Left lung (tissue), 10 donors: ENCODE measurements around the gene FHOD3. TPM values are rescaled to one million over a fixed set of nuclear protein-coding genes. Genes with fewer than 3 reads are reported as not detected.

Source experiments
- ATAC-seq: fragments of 200-7000 bp; cut with Tn5 transposase; one replicate; pipeline ENCODE4 v1.9.1; 2020; ENCODE audit warnings: moderate library complexity
- DNase-seq, 4 donors: peaks; one replicate each; pipeline ENCODE4 v3.0.0-alpha.2; 2013 to 2020
- H3K27ac ChIP-seq, 2 donors: fragments of 200-600 bp; sonication (generic) in 1 of 2; one replicate each; pipeline versions ENCODE4 v1.5.0 to v1.8.0; 2020 to 2021
- H3K27me3 ChIP-seq, 2 donors: fragments of 200-600 bp; sonication (generic) in 1 of 2; one replicate each; pipeline versions ENCODE4 v1.5.0 to v1.8.0; 2020 to 2021
- H3K36me3 ChIP-seq, 2 donors: fragments of 200-600 bp; sonication (generic) in 1 of 2; one replicate each; pipeline versions ENCODE4 v1.5.0 to v1.8.0; 2020 to 2021
- H3K4me1 ChIP-seq, 2 donors: fragments of 200-600 bp; one replicate each; pipeline ENCODE4 v1.8.0; 2021
- H3K4me3 ChIP-seq, 2 donors: fragments of 200-600 bp; sonication (generic) in 1 of 2; one replicate each; pipeline versions ENCODE4 v1.5.0 to v1.8.0; 2020 to 2021; ENCODE audit warnings: mild to moderate bottlenecking in 1 of 2
- H3K9me3 ChIP-seq, 2 donors: fragments of 200-600 bp; sonication (generic) in 1 of 2; one replicate each; pipeline versions ENCODE4 v1.5.0 to v1.8.0; 2020 to 2021
- CTCF ChIP-seq, 2 donors: fragments of 200-600 bp; sonication (generic) in 1 of 2; IDR thresholded peaks; one replicate each; pipeline versions ENCODE4 v1.5.0 to v1.8.0; 2021; ENCODE audit warnings: antibody characterized with exemption in 2 of 2
- intact Hi-C, 2 donors: fragments of 100-400 bp; cut with DNase I; formaldehyde crosslinking; loops; one replicate each; pipeline versions ENCODE4 v1.11.2 to v1.14.2; 2022
- polyA plus RNA-seq, 6 donors: library from polyadenylated mRNA; unstranded; fragments of 120-200 nt; gene quantifications; one replicate each; pipeline ENCODE4 v1.2.1, GENCODE V29; 2013; ENCODE audit not compliant: insufficient read length in 6 of 6
- total RNA-seq, 2 donors: library from RNA; stranded (reverse); fragmentation: NEBNext Ultra II Directional; extraction: Animal tissue kit (Norgen Biotek cat#: 25700); gene quantifications; one replicate each; pipeline ENCODE4 v1.2.1, GENCODE V29; 2021
- donor health status: DM: no; HTN: yes; CAD: no.
- donor health status: DM: no; HTN: no; CAD: no.

Gene FHOD3
- total and polyA plus RNA-seq, 8 donors = 0.55 to 2.9 (median 1.5) TPM

GRCh38 chr18:36298126-36298741 is 721 bp downstream of the FHOD3 start:
- Histone ChIP-seq H3K27me3 (peaks cover 28 to 95% of the 10 kb centered on the region in 2 donors), H3K9me3 (no peaks in the 10 kb centered on the region), H3K36me3 (no peaks in the 10 kb centered on the region), H3K27ac (no peak overlapping the region), H3K4me3 (peak overlapping the region; percentile 34 to 45), H3K4me1 (peaks cover 11 to 23% of the 10 kb centered on the region in 2 donors)
- intact Hi-C loops = loop anchor here in 1 of 2 donors (10.0 kb wide), 1 partner anchor 277 kb away; no protein-coding TSS in a partner anchor
- ATAC-seq = peak; percentile 7
- TF ChIP-seq CTCF (IDR thresholded peaks at IDR 0.05) = no peak
- peak in 1 of 4 donors; percentile 75 for DNase-seq

DNA sequence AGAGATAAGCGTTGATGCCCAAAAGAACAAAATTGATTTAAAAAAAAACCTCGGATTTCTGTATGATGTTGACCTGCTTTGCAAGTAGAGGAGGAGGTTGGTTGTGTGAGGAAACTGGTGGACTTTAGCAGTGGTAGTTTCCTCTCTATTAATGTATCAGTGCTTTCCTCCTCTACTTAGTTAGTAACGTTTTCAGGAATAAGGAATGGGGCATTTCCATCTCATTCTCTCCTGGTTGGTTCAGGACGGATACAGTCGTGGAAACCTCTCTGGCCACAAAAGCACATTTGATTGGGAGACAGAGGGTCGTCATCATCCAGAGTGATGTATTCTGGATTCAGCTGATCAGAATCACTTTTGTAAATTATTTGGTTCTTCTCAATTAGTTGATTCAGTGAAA is 1.5 kb downstream of the FHOD3 start:
- H3K4me3 ChIP-seq = no peak overlapping the region
- no peaks in the 10 kb centered on the region for H3K9me3 ChIP-seq
- H3K36me3 ChIP-seq = no peaks in the 10 kb centered on the region
- intact Hi-C loops = loop anchor here in 1 of 2 donors (10.0 kb wide), 1 partner anchor 276 kb away; no protein-coding TSS in a partner anchor
- peaks cover 11 to 23% of the 10 kb centered on the region in 2 donors for H3K4me1 ChIP-seq
- peaks cover 28 to 90% of the 10 kb centered on the region in 2 donors for H3K27me3 ChIP-seq
- ATAC-seq (no peak), DNase-seq (no peak)
- H3K27ac ChIP-seq = no peak overlapping the region
- no peak for TF ChIP-seq CTCF (IDR thresholded peaks at IDR 0.05)

DNA sequence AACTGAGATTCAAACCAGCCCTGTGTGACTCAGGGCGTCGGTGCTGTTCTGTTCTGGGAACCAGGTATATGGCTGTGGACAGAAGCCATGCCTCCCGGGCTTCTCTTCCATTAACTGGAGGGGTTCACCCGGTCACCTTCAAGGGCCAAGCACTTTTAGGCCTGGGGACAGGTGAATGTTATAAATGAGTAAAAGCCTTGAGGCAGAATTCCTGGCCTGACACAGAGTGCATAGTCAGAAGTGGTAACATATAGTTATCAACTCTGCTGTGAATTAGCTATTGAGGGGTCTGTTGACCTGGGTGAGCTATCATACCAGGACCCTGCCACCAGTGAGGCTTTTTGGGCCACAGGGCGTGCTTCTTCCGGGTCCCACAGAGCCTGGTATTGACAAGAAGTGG is 2.7 kb downstream of the FHOD3 start:
- TF ChIP-seq CTCF (IDR thresholded peaks at IDR 0.05) = no peak
- intact Hi-C loops = no loop called here
- Histone ChIP-seq H3K9me3 (no peaks in the 10 kb centered on the region), H3K4me1 (peaks cover 11 to 23% of the 10 kb centered on the region in 2 donors), H3K27me3 (peaks cover 28 to 86% of the 10 kb centered on the region in 2 donors), H3K4me3 (no peak overlapping the region), H3K27ac (no peak overlapping the region), H3K36me3 (no peaks in the 10 kb centered on the region)
- DNase-seq = no peak
- no peak for ATAC-seq

DNA sequence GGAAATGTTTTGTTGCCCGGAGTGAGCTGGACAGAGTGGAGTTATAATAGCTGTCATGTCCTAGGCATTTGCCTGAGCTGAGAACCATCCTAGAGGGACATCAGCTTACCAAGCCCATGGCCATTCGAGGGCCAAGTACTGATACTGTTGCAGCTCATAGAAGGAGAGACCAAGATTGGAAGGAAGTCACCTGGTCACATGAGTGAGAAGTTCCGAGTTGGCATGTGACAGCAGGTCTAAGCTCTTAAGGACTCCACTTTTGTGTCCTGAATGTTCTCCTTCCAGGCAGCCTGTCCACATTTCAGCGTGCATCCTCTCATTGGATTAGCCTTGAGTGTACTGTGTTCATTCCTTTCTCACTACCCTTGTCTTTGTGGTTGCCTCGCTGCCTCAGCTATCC is 4.4 kb downstream of the FHOD3 start:
- Histone ChIP-seq H3K9me3 (no peaks in the 10 kb centered on the region), H3K27ac (no peak overlapping the region), H3K36me3 (no peaks in the 10 kb centered on the region), H3K4me1 (peaks cover 7 to 17% of the 10 kb centered on the region in 2 donors), H3K4me3 (no peak overlapping the region), H3K27me3 (peaks cover 28 to 80% of the 10 kb centered on the region in 2 donors)
- intact Hi-C loops = no loop called here
- ATAC-seq (no peak), DNase-seq (no peak)
- no peak for TF ChIP-seq CTCF (IDR thresholded peaks at IDR 0.05)

GRCh38 chr18:36302676-36303075 is 5.2 kb downstream of the FHOD3 start:
- Histone ChIP-seq H3K4me1 (peaks cover 7 to 11% of the 10 kb centered on the region in 2 donors), H3K27me3 (peaks cover 28 to 78% of the 10 kb centered on the region in 2 donors), H3K36me3 (no peaks in the 10 kb centered on the region), H3K9me3 (no peaks in the 10 kb centered on the region), H3K27ac (no peak overlapping the region), H3K4me3 (no peak overlapping the region)
- no peak for TF ChIP-seq CTCF (IDR thresholded peaks at IDR 0.05)
- DNase-seq (no peak), ATAC-seq (no peak)
- intact Hi-C loops = no loop called here
